GM23338 (cell line): ENCODE measurements around the gene THOC7.

ENCODE experiments used
- CREB1 ChIP-seq: fragments of 250-450 bp; sonication (Bioruptor Pico); IDR thresholded peaks from 2 replicates; pipeline ENCODE4 v1.5.0; 2020; ENCODE audit warnings: low read depth, mild to moderate bottlenecking, moderate library complexity
- EZH2 ChIP-seq: fragments of 200-600 bp; sonication (generic); IDR thresholded peaks from one replicate; pipeline ENCODE4 v1.8.0; 2017; ENCODE audit warnings: antibody characterized with exemption, mild to moderate bottlenecking, low read depth; ENCODE audit not compliant: unreplicated experiment
- EZH2phosphoT487 ChIP-seq: fragments of 200-600 bp; sonication (generic); IDR thresholded peaks from one replicate; pipeline ENCODE4 v1.8.1; 2018; ENCODE audit warnings: antibody characterized with exemption; ENCODE audit not compliant: unreplicated experiment
- NANOG ChIP-seq: IDR thresholded peaks from 2 replicates; pipeline ENCODE4 v1.6.1; 2016; ENCODE audit warnings: antibody characterized with exemption, borderline replicate concordance
- POLR2AphosphoS5 ChIP-seq: IDR thresholded peaks from 2 replicates; pipeline ENCODE4 v1.6.1; 2016; ENCODE audit warnings: antibody characterized with exemption, low read depth
- REST ChIP-seq: IDR thresholded peaks from one replicate; pipeline ENCODE4 v1.6.1; 2018; ENCODE audit warnings: antibody characterized with exemption; ENCODE audit not compliant: unreplicated experiment
- ZNF331 ChIP-seq: fragments of 250-450 bp; sonication (Bioruptor Pico); IDR thresholded peaks from 2 replicates; pipeline ENCODE4 v1.5.0; 2020; ENCODE audit warnings: low read depth, mild to moderate bottlenecking, moderate library complexity
- TF ChIP-seq, protein P1 (sequence below), 2 experiments: fragments of 200-600 bp in 1 of 2; sonication (generic) in 1 of 2; conservative IDR thresholded peaks; 2 replicates each; pipeline versions ENCODE4 v1.5.1 to v1.6.1; 2016 to 2017; ENCODE audit warnings: antibody characterized with exemption in 2 of 2, low read depth in 2 of 2, mild to moderate bottlenecking in 2 of 2, moderate library complexity in 1 of 2
- TF ChIP-seq, protein P2 (sequence below): IDR thresholded peaks from 2 replicates; pipeline ENCODE4 v1.6.1; 2016; ENCODE audit warnings: antibody characterized with exemption

DNA sequence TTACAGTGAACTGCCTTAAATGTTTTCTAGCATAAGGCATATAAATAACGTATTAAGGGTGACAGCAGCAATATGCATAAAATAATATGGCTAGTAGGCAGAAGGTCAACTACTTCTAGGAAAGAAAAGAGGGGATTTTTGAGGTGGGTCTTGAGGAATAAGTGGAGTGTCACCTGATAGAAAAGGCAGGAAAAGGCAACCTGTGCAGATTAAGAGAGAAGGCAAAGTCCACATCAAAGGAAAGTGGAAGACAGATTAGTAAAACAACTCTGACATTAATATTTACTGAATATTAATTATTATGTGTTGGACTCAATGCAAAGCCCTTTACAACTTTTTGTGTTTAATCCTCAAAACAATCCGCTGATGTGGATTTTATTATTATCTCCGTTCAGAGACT lies 2.8 kb downstream of the THOC7 start:
- TF ChIP-seq, protein P1, sequence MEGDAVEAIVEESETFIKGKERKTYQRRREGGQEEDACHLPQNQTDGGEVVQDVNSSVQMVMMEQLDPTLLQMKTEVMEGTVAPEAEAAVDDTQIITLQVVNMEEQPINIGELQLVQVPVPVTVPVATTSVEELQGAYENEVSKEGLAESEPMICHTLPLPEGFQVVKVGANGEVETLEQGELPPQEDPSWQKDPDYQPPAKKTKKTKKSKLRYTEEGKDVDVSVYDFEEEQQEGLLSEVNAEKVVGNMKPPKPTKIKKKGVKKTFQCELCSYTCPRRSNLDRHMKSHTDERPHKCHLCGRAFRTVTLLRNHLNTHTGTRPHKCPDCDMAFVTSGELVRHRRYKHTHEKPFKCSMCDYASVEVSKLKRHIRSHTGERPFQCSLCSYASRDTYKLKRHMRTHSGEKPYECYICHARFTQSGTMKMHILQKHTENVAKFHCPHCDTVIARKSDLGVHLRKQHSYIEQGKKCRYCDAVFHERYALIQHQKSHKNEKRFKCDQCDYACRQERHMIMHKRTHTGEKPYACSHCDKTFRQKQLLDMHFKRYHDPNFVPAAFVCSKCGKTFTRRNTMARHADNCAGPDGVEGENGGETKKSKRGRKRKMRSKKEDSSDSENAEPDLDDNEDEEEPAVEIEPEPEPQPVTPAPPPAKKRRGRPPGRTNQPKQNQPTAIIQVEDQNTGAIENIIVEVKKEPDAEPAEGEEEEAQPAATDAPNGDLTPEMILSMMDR (conservative IDR thresholded peaks at IDR 0.05; ENCODE audit: low read depth in 2 of 2), result no peak
- TF ChIP-seq REST (no peak), EZH2 (no peak), POLR2AphosphoS5 (no peak), CREB1 (no peak), NANOG (no peak), EZH2phosphoT487 (no peak), ZNF331 (CRISPR knock-in tag) (no peak)
- TF ChIP-seq, protein P2, sequence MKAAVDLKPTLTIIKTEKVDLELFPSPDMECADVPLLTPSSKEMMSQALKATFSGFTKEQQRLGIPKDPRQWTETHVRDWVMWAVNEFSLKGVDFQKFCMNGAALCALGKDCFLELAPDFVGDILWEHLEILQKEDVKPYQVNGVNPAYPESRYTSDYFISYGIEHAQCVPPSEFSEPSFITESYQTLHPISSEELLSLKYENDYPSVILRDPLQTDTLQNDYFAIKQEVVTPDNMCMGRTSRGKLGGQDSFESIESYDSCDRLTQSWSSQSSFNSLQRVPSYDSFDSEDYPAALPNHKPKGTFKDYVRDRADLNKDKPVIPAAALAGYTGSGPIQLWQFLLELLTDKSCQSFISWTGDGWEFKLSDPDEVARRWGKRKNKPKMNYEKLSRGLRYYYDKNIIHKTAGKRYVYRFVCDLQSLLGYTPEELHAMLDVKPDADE, result no peak
